GM12878 (cell line): ENCODE measurements around the gene TMOD2. TPM values are rescaled to one million over a fixed set of nuclear protein-coding genes. Genes with fewer than 3 reads are reported as not detected.

Source experiments
- ATAC-seq: fragments of 200-7000 bp; cut with Tn5 transposase; 3 replicates; pipeline ENCODE4 v1.9.1; 2020; ENCODE audit warnings: mild to moderate bottlenecking, moderate library complexity
- BruUV-seq: library from RNA; stranded (reverse); fragments of 400-500 nt; replicated peaks from 2 replicates; lab custom pipeline; 2021; lab: Mats Ljungman, UMichigan
- CTCF ChIA-PET: fragments of 300-600 bp; sonication (Branson Sonifier 250); formaldehyde crosslinking; extraction: SDS; loops from one replicate; lab custom pipeline; 2021; ENCODE audit warnings: inconsistent platforms; lab: Yijun Ruan, JAX
- POLR2A ChIA-PET: fragments of 350-600 bp; formaldehyde crosslinking; extraction: SDS; loops from one replicate; lab custom pipeline; 2021; ENCODE audit warnings: inconsistent platforms; lab: Charles Lee
- RAD21 ChIA-PET: fragments of 300-600 bp; sonication (Branson Sonifier 250); formaldehyde crosslinking; loops from one replicate; lab custom pipeline; 2023; ENCODE audit warnings: antibody characterized with exemption; ENCODE audit not compliant: unreplicated experiment; lab: Charles Lee
- SMC1A ChIA-PET: fragments of 300-600 bp; sonication (Branson Sonifier 250); formaldehyde crosslinking; loops from one replicate; lab custom pipeline; 2023; ENCODE audit not compliant: unreplicated experiment, uncharacterized antibody; lab: Charles Lee
- DNase-seq: peaks from one replicate; pipeline ENCODE4 v3.0.0-alpha.2; 2011; ENCODE audit warnings: low read depth, low spot score
- FAIRE-seq: peaks from 3 replicates; lab custom pipeline; 2011; peaks lifted over from hg19 to GRCh38; lab: Jason Lieb, UNC
- H2AFZ ChIP-seq: 2 replicates; pipeline ENCODE4 v1.6.0; 2011; ENCODE audit warnings: low read depth, low read length, control low read depth; ENCODE audit not compliant: control insufficient read depth
- H3K27ac ChIP-seq: 2 replicates; pipeline ENCODE4 v1.5.1; 2011; ENCODE audit warnings: control low read depth; ENCODE audit not compliant: control insufficient read depth, insufficient read depth
- H3K27me3 ChIP-seq, 2 experiments: replicated peaks in 1 of 2; 2 replicates each; pipeline versions ENCODE4 v1.6.0 to v1.6.1; 2011; ENCODE audit warnings: low read length in 1 of 2; ENCODE audit not compliant: control insufficient read depth in 2 of 2, insufficient read depth in 2 of 2
- H3K36me3 ChIP-seq, 2 experiments: 2 replicates each; pipeline ENCODE4 v1.5.1; 2011; ENCODE audit warnings: low read length in 1 of 2; ENCODE audit not compliant: control insufficient read depth in 2 of 2, insufficient read depth in 2 of 2
- H3K4me1 ChIP-seq: 2 replicates; pipeline ENCODE4 v1.6.1; 2011; ENCODE audit warnings: mild to moderate bottlenecking, low read length, moderate library complexity, mixed read lengths; ENCODE audit not compliant: control insufficient read depth, insufficient read depth
- H3K4me2 ChIP-seq: 2 replicates; pipeline ENCODE4 v1.6.0; 2011; ENCODE audit warnings: control low read depth; ENCODE audit not compliant: control insufficient read depth, insufficient read depth
- H3K4me3 ChIP-seq: fragments of 200-600 bp; sonication (generic); 2 replicates; pipeline ENCODE4 v1.5.1; 2016
- H3K79me2 ChIP-seq: 2 replicates; pipeline ENCODE4 v1.6.0; 2011; ENCODE audit warnings: low read length; ENCODE audit not compliant: control insufficient read depth, insufficient read depth
- H3K9ac ChIP-seq: 2 replicates; pipeline ENCODE4 v1.8.0; 2011; ENCODE audit warnings: low read length, control low read depth, mixed read lengths; ENCODE audit not compliant: control insufficient read depth, insufficient read depth
- H3K9me3 ChIP-seq: replicated peaks from 3 replicates; pipeline ENCODE4 v1.5.1; 2011; ENCODE audit warnings: mild to moderate bottlenecking, low read length; ENCODE audit not compliant: control insufficient read depth, insufficient read depth
- H4K20me1 ChIP-seq: 2 replicates; pipeline ENCODE4 v1.6.0; 2011; ENCODE audit not compliant: control insufficient read depth, insufficient read depth
- CBX3 ChIP-seq: fragments of 200-600 bp; sonication (generic); IDR thresholded peaks from 2 replicates; pipeline ENCODE4 v1.6.1; 2016; ENCODE audit warnings: low read depth, borderline replicate concordance
- KLF5 ChIP-seq: fragments of 450-650 bp; IDR thresholded peaks from 2 replicates; pipeline ENCODE4 v1.6.1; 2014; ENCODE audit warnings: mild to moderate bottlenecking; ENCODE audit not compliant: partially characterized antibody
- MYC ChIP-seq: IDR thresholded peaks from 2 replicates; pipeline ENCODE4 v1.6.1; 2011; ENCODE audit warnings: mild to moderate bottlenecking, low read length, moderate library complexity, inconsistent platforms; ENCODE audit not compliant: insufficient read depth, insufficient replicate concordance, insufficient read length, severe bottlenecking
- SPI1 ChIP-seq: IDR thresholded peaks from 2 replicates; pipeline ENCODE4 v1.6.1; 2011; ENCODE audit warnings: low read depth, mild to moderate bottlenecking, low read length, moderate library complexity, borderline replicate concordance; ENCODE audit not compliant: insufficient read depth
- WGBS: methylation state at CpG from one replicate; pipeline ENCODE4 v1.1.6; 2016; ENCODE audit warnings: low lambda C conversion rate; ENCODE audit not compliant: insufficient replicate concordance, insufficient coverage; ENCODE audit errors: missing lambda C conversion rate; 5-methylcytosine and 5-hydroxymethylcytosine counted together
- in situ Hi-C: fragments of 300-500 bp; cut with MboI; formaldehyde crosslinking; loops from 9 replicates; pipeline ENCODE4 v1.14.3; 2018; ENCODE audit warnings: mixed read lengths
- intact Hi-C: fragments of 100-400 bp; cut with micrococcal nuclease; formaldehyde crosslinking; loops from one replicate; pipeline ENCODE4 v1.14.2; 2022; ENCODE audit not compliant: unreplicated experiment
- polyA plus RNA-seq, 11 experiments: library from polyadenylated mRNA; depleted of rRNA in 4 of 11; unstranded in 6 of 11; stranded (reverse) in 5 of 11; fragments of >200 nt; fragmentation: Nextera tagmentation in 4 of 11; fragmentation: Illumina TruSeq in 1 of 11; extraction: Ambion mirVana in 4 of 11; extraction: Trizol in 1 of 11; gene quantifications; 1 replicate in 1 of 11; 2 replicates in 10 of 11; pipeline versions ENCODE4 v1.2.1 to v1.2.3, GENCODE V29; 2011 to 2016; ENCODE audit warnings: inconsistent platforms in 2 of 11, missing spikeins in 2 of 11, low read depth in 1 of 11
- total RNA-seq, 4 experiments: library from RNA; depleted of rRNA in 3 of 4; stranded (reverse); fragments of >200 nt in 3 of 4; fragmentation: Illumina TruSeq in 1 of 4; extraction: Trizol in 1 of 4; gene quantifications; 2 replicates each; pipeline versions ENCODE4 v1.2.1 to v1.2.3, GENCODE V29; 2013 to 2021
- TF ChIP-seq, protein P1 (sequence below): IDR thresholded peaks from 2 replicates; pipeline ENCODE4 v1.6.1; 2012; ENCODE audit warnings: low read depth, low read length, improper control_type of control experiment

The TMOD2 gene
- total and polyA plus RNA-seq, 10 of the 15 experiments (the other 5 are each of a cell fraction or from before 2014, with no cell fraction given): 0.61 to 15.2 (median 6.3) TPM

DNA sequence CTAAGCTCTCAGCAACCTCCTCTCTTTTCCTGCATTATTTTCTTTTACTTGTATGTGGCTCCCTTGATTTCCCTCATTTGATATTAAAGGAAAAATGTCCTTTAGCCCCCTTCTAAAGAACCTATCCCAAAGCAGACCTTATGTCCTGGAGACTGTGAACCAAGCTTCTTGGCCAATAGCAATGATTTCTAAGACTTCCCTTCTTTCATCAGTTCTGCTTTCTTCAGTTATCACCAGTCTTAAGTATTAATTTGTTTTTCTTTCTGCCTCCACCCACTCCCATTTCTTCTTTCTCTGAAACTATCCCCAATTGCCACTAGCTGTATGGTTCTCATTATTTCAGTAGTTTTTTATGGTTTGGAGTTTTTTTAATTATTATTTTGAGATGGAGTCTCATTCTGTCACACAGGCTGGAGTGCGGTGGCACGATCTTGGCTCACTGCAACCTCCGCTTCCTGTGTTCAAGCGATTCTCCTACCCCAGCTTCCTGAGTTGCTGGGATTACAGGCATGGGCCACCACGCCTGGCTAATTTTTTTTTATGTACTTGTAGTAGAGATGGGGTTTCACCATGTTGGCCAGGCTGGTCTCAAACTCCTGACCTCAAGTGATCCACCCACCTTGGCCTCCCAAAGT lies 90.1 kb downstream of the TMOD2 start:
- Histone ChIP-seq H4K20me1 (no peaks in the 10 kb centered on the region), H2AFZ (no peak overlapping the region), H3K4me2 (no peak overlapping the region), H3K36me3 (no peaks in the 10 kb centered on the region; a peak in 1 of 4 replicates), H3K27ac (no peak overlapping the region), H3K9ac (no peak overlapping the region), H3K79me2 (peaks cover 93% of the 10 kb centered on the region), H3K4me1 (peaks cover 40% of the 10 kb centered on the region), H3K27me3 (no peaks in the 10 kb centered on the region), H3K9me3 (no peaks in the 10 kb centered on the region), H3K4me3 (no peak overlapping the region)
- DNase-seq (no peak), ATAC-seq (no peak), FAIRE-seq (no peak)
- SMC1A ChIA-PET: interaction anchor here (0.6 to 6.5 kb wide), 5 partner anchors 8 to 392 kb away, joined by 3 to 44 read pairs (median 4); no protein-coding TSS in a partner anchor
- CTCF ChIA-PET: interaction anchor here (0.6 to 3.9 kb wide), 6 partner anchors 8 to 216 kb away, joined by 3 to 17 read pairs (median 3); partner anchors contain the start of gene TMOD3
- intact Hi-C loops: no loop called here
- in situ Hi-C loops: no loop called here
- RAD21 ChIA-PET: no interaction called here
- no TSS peak for BruUV-seq
- POLR2A ChIA-PET: interaction anchor here (0.8 kb wide), 1 partner anchor 11 kb away, joined by 5 read pairs; the partner anchor contains the start of gene TMOD3
- 100% methylated on average over 5 of the region's 5 CpGs for WGBS
- TF ChIP-seq SPI1: peak; percentile 29; the same call in 1 of the 2 replicates
- TF ChIP-seq MYC: no peak
- TF ChIP-seq KLF5: no peak
- TF ChIP-seq CBX3: no peak
- TF ChIP-seq, protein P1, sequence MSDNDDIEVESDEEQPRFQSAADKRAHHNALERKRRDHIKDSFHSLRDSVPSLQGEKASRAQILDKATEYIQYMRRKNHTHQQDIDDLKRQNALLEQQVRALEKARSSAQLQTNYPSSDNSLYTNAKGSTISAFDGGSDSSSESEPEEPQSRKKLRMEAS: no peak
